ENCODE measurements around the gene MIP.
"Not testable (repeated sequence)": the region's sequence is repeated elsewhere in the genome, so short reads cannot be mapped to it uniquely, and the experiment has no call there.

Gene MIP

GRCh38 chr12:56411781-56412639 lies 42.4 kb downstream of the MIP start:
- no peak for DNase-seq (ENCODE audit: low read depth in 2 of 3, low spot score in 1 of 3)

- no peak for DNase-seq (ENCODE audit: low read depth in 2 of 3, low spot score in 1 of 3)
These were observed 43.7 kb downstream of the MIP start for GRCh38 chr12:56410768-56411167.

GRCh38 chr12:56408799-56409417 lies 45.5 kb downstream of the MIP start:
- DNase-seq (ENCODE audit: low read depth in 2 of 3, low spot score in 1 of 3) = no peak

- not testable (repeated sequence) for DNase-seq (ENCODE audit: low read depth in 2 of 3, low spot score in 1 of 3)
These were observed 50.2 kb downstream of the MIP start for GRCh38 chr12:56404227-56404626.

- not testable (repeated sequence) for DNase-seq (ENCODE audit: low read depth in 2 of 3, low spot score in 1 of 3)
These were observed 52.8 kb downstream of the MIP start for GRCh38 chr12:56401612-56402011.

GRCh38 chr12:56401125-56401524 lies 53.3 kb downstream of the MIP start:
- not testable (repeated sequence) for DNase-seq (ENCODE audit: low read depth in 2 of 3, low spot score in 1 of 3)

All from stimulated activated CD4-positive, alpha-beta T cell treated with anti-CD3 and anti-CD28 coated beads, Interleukin-12 subunit alpha, Interleukin-12 subunit beta, amount 100 ng/mL, for 48 hours (primary cell).